ENCODE results near the gene BCR. TPM values are rescaled to one million over a fixed set of nuclear protein-coding genes. Genes with fewer than 3 reads are reported as not detected.

BCR gene
- total RNA-seq, 2 experiments from 2014 or later = 42.2 to 51.3 TPM

GRCh38 chr22:23259916-23260644 lies 79.8 kb downstream of the BCR start:
- no peaks in the 10 kb centered on the region for H3K9me3 ChIP-seq (ENCODE audit: low read length)
- H2AFZ ChIP-seq (ENCODE audit: low read length) = no peak overlapping the region
- H3K9me2 ChIP-seq (ENCODE audit: insufficient read depth, low read length) = no peaks in the 10 kb centered on the region
- H3K4me3 ChIP-seq (ENCODE audit: low read depth, low read length, poor library complexity, severe bottlenecking) = no peak overlapping the region
- no peak overlapping the region for H3K4me2 ChIP-seq (ENCODE audit: low read length)
- TF ChIP-seq CTCF (conservative IDR thresholded peaks at IDR 0.05; ENCODE audit: low read length) (no peak), EZH2phosphoT487 (IDR thresholded peaks at IDR 0.05; ENCODE audit: borderline replicate concordance, low read depth, low read length) (no peak)
- ChIA-PET POLR2A (interaction anchor here (0.7 kb wide), 1 partner anchor 39 kb away, joined by 3 read pairs; no protein-coding TSS in a partner anchor), CTCF (ENCODE audit: unreplicated experiment) (no interaction called here)
- intact Hi-C loops (cut with micrococcal nuclease; ENCODE audit: unreplicated experiment) = no loop called here
- H3K79me2 ChIP-seq (ENCODE audit: insufficient read depth, low read depth, low read length) = no peaks in the 10 kb centered on the region
- H3K4me1 ChIP-seq (ENCODE audit: insufficient read depth, low read length, poor library complexity, severe bottlenecking) = peaks cover 39% of the 10 kb centered on the region
- no peak overlapping the region for H3K27ac ChIP-seq (ENCODE audit: low read depth, low read length, poor library complexity, severe bottlenecking)
- H3K36me3 ChIP-seq (ENCODE audit: insufficient read depth, low read length) = peaks cover 50% of the 10 kb centered on the region
- no TSS peak for BruUV-seq (replicated peaks)
- no peak for DNase-seq (ENCODE audit: low spot score)
- no peaks in the 10 kb centered on the region for H4K20me1 ChIP-seq (ENCODE audit: insufficient read depth, low read length)

- Histone ChIP-seq H3K4me2 (ENCODE audit: low read length) (no peak overlapping the region), H2AFZ (ENCODE audit: low read length) (no peak overlapping the region), H3K9me2 (ENCODE audit: insufficient read depth, low read length) (no peaks in the 10 kb centered on the region), H3K4me1 (ENCODE audit: insufficient read depth, low read length, poor library complexity, severe bottlenecking) (peaks cover 39% of the 10 kb centered on the region), H3K27ac (ENCODE audit: low read depth, low read length, poor library complexity, severe bottlenecking) (no peak overlapping the region), H3K9me3 (ENCODE audit: low read length) (no peaks in the 10 kb centered on the region), H3K79me2 (ENCODE audit: insufficient read depth, low read depth, low read length) (no peaks in the 10 kb centered on the region), H3K36me3 (ENCODE audit: insufficient read depth, low read length) (peaks cover 47% of the 10 kb centered on the region), H3K4me3 (ENCODE audit: low read depth, low read length, poor library complexity, severe bottlenecking) (no peak overlapping the region), H4K20me1 (ENCODE audit: insufficient read depth, low read length) (no peaks in the 10 kb centered on the region)
- intact Hi-C loops (cut with micrococcal nuclease; ENCODE audit: unreplicated experiment) = no loop called here
- ChIA-PET CTCF (ENCODE audit: unreplicated experiment) (no interaction called here), POLR2A (interaction anchor here (0.7 kb wide), 1 partner anchor 40 kb away, joined by 3 read pairs; no protein-coding TSS in a partner anchor)
- DNase-seq (ENCODE audit: low spot score) = no peak
- no peak for TF ChIP-seq CTCF (conservative IDR thresholded peaks at IDR 0.05; ENCODE audit: low read length)
- no peak for TF ChIP-seq EZH2phosphoT487 (IDR thresholded peaks at IDR 0.05; ENCODE audit: borderline replicate concordance, low read depth, low read length)
- no TSS peak for BruUV-seq (replicated peaks)
These were observed 80.6 kb downstream of the BCR start for GRCh38 chr22:23260645-23261581.
